ENCODE data around the gene ZNF45.

GRCh38 chr19:43901395-43902390, 33.4 kb downstream of the ZNF45 start:
- TF ChIP-seq CTCF (IDR thresholded peaks at IDR 0.05) (no peak), ZFX (IDR thresholded peaks at IDR 0.05; ENCODE audit: borderline replicate concordance) (no peak)

All from 22Rv1 (cell line).